NB4 (cell line): Measurements from ENCODE around the gene CTSV.
"Not testable (repeated sequence)": the region's sequence is repeated elsewhere in the genome, so short reads cannot be mapped to it uniquely, and the experiment has no call there.

Source experiments
- DNase-seq: peaks from one replicate; pipeline ENCODE4 v3.0.0; 2010; ENCODE audit warnings: low read depth
- H3K4me3 ChIP-seq: one replicate; pipeline ENCODE4 v1.5.1; 2011; ENCODE audit warnings: mild to moderate bottlenecking, low read depth, low read length, moderate library complexity
- MAX ChIP-seq: IDR thresholded peaks from 2 replicates; pipeline ENCODE4 v1.6.1; 2011; ENCODE audit warnings: low read depth, low read length
- MYC ChIP-seq: IDR thresholded peaks from 2 replicates; pipeline ENCODE4 v1.6.1; 2011; ENCODE audit warnings: low read depth, low read length
- POLR2A ChIP-seq: IDR thresholded peaks from 2 replicates; pipeline ENCODE4 v1.6.1; 2011; ENCODE audit warnings: mild to moderate bottlenecking; ENCODE audit not compliant: insufficient read length; ENCODE audit errors: extremely low read depth
- TF ChIP-seq, protein P1 (sequence below): IDR thresholded peaks from one replicate; pipeline ENCODE4 v1.5.1; 2012; ENCODE audit warnings: low read depth, low read length

The CTSV gene

DNA sequence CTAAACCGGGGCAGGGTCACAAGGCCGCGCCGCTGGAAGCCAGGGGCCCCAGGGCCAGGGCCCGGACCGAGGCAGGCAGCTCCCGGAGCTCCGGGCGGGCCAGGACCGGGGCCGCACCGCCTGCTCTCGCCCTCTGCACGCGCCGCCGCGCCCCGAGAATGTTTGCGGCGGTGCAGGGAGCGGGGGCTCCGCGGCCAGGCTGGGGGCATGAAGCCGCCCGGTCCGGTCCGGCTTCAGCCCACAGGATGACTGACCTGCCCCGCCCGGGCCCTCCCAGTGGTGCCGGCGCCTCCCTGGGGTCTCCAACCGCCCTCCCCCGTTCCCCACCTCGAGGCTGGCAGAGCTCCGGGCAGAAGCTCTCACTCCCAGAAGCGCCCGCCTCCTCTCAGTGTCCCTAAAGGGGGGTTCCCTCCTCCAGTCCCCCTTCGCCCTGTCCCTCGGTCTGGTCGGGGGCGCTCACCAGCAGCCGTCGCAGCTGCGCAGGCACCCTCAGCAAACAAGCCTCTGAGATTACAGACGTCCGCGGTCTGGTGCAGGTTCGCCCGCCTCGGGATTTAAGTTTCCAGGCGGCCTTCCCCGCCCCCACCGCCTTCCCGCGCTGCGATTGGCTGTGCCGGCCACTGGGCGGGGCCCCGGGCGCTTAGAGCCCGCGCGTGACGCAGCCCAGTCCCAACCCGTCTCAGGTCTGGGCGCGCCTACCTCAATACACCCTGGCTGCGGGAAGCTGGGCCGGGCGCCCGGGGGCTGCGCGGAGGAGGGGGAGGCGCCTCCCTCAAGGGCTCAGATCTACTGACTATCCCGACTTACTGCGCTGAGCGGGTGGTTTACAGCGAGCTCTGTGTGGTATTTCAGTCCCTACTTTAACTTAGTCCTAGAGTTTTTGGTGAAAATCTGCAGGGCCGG lies at the start of gene CTSV:
Gene CTSV (minus strand): TSS at position 532 of the 903 bp plus-strand sequence. CDS start 1,099 bp downstream, outside the sequence.
- TF ChIP-seq MYC: no peak
- TF ChIP-seq POLR2A: peak; percentile 17
- peak; percentile 89 for DNase-seq
- peak within 1 kb of the TSS; percentile 32 for H3K4me3 ChIP-seq

DNA sequence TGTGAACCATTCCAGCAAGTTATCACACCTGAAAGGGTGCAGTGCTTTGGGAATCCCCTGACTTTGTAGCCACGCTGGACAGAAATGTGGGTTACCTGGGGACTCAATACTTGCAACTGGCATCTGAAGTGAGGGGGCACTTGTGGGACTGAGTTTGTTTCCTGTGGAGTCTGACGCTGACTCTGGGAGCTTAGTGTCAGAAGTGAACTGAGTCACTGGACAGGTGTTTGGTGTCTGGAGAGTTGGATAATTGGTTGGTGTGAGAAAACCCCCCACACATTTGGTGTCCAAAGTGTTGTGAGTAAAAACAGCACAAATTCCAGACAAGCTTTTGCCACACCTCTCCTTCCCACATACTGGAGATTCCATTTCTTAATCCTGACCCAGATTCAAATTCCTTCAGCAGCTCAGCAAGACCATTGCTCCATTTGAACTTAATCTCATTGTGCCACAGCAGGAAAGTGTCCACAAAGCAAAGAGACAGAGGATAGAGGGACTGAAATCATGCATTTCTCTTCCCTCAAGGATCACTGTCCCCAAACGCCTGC lies 48.8 kb upstream of the CTSV start:
- H3K4me3 ChIP-seq, DNase-seq: not testable (repeated sequence)

GRCh38 chr9:97084562-97084991 lies 45.6 kb upstream of the CTSV start:
- not testable (repeated sequence) for H3K4me3 ChIP-seq, DNase-seq

- no peak overlapping the region for H3K4me3 ChIP-seq
- TF ChIP-seq MYC (no peak), MAX (no peak), POLR2A (no peak)
- TF ChIP-seq, protein P1, sequence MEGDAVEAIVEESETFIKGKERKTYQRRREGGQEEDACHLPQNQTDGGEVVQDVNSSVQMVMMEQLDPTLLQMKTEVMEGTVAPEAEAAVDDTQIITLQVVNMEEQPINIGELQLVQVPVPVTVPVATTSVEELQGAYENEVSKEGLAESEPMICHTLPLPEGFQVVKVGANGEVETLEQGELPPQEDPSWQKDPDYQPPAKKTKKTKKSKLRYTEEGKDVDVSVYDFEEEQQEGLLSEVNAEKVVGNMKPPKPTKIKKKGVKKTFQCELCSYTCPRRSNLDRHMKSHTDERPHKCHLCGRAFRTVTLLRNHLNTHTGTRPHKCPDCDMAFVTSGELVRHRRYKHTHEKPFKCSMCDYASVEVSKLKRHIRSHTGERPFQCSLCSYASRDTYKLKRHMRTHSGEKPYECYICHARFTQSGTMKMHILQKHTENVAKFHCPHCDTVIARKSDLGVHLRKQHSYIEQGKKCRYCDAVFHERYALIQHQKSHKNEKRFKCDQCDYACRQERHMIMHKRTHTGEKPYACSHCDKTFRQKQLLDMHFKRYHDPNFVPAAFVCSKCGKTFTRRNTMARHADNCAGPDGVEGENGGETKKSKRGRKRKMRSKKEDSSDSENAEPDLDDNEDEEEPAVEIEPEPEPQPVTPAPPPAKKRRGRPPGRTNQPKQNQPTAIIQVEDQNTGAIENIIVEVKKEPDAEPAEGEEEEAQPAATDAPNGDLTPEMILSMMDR: no peak
- no peak for DNase-seq
These were observed 39.4 kb upstream of the CTSV start for GRCh38 chr9:97078362-97078761.

- TF ChIP-seq, protein P1: no peak
- TF ChIP-seq POLR2A (no peak), MAX (no peak), MYC (no peak)
- no peak for DNase-seq
- H3K4me3 ChIP-seq: no peak overlapping the region
These were observed 38.7 kb upstream of the CTSV start for GRCh38 chr9:97077452-97078295.

DNA sequence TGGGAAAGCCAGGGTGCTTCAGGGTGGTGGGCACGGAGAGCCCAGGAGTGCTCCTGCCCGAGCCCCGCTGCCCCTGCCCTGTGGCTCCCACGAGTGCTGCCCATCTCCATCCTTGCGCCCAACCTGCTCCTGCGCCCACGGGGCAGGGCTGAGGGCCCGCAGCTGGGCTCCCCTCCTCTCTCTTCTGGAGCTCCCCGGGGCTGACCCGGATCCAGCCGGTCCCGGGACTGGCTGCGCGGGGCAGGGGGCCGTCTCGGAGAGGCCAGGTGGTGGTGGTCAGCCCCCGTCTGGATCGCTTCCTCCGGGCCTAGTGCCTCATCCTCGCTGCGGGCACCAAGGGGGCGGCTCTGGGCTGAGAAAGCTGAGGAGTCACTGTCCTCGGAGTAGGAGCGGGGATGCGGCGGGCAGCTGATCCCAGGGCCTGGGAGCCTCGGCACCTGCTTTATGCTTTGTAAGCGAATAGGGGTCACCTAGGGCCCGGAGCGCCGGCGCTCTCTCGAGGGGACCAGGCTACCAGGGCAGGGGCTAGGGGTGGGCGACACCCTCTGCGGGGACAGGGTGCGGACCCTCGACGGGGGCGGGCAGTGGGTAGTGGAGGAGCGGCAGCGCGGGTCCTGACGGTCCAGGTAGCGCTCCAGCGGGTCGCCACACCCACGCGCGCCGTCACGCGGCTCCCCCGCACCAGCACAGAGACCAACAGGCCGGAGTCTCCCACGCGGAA lies 37.9 kb upstream of the CTSV start:
- H3K4me3 ChIP-seq: not testable (repeated sequence)

DNA sequence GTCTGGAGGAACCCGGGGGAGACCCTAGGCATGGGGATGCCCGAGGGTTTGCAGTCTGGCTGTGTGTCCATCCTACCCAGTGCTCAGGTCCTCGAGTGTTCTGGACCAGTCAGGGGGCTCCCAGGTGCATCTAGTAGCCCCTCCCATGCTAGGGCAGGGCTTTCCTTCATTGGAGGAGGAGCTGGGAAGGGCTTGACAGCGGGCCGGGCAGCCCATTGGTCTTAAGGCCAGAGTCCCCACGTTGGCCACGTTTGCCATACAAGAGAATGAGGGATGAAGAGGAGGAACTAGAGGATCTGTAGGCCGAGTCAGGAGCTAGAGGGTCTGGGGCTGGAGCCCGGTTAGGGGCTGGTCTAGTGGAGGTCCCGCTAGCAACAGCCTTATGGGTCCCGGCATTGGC lies 37.3 kb upstream of the CTSV start:
- no peak for DNase-seq

More for the DNA sequence above, 37.9 kb upstream of the CTSV start:
- DNase-seq: not testable (repeated sequence)

More for the DNA sequence above, 37.3 kb upstream of the CTSV start:
- no peak overlapping the region for H3K4me3 ChIP-seq
- TF ChIP-seq, protein P1: no peak
